ENCODE data around the gene LAMP5. TPM values are rescaled to one million over a fixed set of nuclear protein-coding genes. Genes with fewer than 3 reads are reported as not detected.

Gene LAMP5
- total RNA-seq, 3 donors from 2014 or later, result 0.33 to 0.88 TPM; not detected in 1

DNA sequence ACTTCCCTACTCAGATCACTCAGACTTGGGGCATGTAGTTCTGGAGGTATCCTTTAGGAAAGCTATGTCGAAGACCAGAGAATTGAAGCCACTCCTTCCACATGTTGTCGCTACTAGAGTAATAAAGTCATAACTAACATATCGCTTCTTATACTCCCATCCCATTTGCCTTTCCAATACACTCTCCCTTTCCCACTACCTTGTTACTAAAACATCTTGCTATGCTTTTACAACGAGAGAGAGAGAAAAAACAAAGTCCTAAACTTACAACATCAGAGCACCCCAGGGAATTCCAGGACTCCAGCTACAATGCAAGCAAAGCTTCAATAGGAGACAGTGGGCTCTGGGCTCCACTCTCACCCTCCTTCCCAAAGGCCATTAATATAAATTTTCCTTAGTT lies 5.1 kb upstream of the LAMP5 start:
- Histone ChIP-seq H3K4me1 (no peaks in the 10 kb centered on the region), H3K27ac (no peak overlapping the region), H3K4me3 (no peak overlapping the region), H3K27me3 (peaks cover 0 to 41% of the 10 kb centered on the region in 2 donors), H3K36me3 (no peaks in the 10 kb centered on the region), H3K9me3 (no peaks in the 10 kb centered on the region)
- no peak for DNase-seq (ENCODE audit: low spot score in 2 of 2)
- intact Hi-C loops (cut with DNase I; ENCODE audit: low total_unique reads), result no loop called here
- TF ChIP-seq, protein P1, sequence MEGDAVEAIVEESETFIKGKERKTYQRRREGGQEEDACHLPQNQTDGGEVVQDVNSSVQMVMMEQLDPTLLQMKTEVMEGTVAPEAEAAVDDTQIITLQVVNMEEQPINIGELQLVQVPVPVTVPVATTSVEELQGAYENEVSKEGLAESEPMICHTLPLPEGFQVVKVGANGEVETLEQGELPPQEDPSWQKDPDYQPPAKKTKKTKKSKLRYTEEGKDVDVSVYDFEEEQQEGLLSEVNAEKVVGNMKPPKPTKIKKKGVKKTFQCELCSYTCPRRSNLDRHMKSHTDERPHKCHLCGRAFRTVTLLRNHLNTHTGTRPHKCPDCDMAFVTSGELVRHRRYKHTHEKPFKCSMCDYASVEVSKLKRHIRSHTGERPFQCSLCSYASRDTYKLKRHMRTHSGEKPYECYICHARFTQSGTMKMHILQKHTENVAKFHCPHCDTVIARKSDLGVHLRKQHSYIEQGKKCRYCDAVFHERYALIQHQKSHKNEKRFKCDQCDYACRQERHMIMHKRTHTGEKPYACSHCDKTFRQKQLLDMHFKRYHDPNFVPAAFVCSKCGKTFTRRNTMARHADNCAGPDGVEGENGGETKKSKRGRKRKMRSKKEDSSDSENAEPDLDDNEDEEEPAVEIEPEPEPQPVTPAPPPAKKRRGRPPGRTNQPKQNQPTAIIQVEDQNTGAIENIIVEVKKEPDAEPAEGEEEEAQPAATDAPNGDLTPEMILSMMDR (IDR thresholded peaks at IDR 0.05), result no peak
- TF ChIP-seq POLR2AphosphoS5 (IDR thresholded peaks at IDR 0.05), result no peak
- no peak for TF ChIP-seq POLR2A (IDR thresholded peaks at IDR 0.05)

DNA sequence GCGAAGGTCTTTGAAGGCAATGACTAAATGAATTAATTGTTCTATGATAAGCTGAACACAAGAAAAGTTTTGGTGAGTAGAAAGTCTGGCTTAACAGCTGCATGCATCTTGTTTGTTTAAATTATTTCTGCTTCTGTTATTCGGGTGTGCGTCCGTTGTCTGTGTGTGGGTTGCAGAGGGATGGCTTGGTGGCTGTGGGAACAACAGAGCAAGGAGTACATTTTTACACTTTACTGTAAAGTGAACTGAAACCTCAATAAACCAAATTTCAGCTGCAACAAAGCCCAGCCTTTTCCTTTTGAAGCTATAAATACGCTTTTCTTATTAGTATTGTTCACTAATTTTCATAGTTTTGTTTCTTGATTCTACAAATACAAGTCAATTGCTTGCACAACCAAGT lies 3.5 kb upstream of the LAMP5 start:
- peaks cover 0 to 52% of the 10 kb centered on the region in 2 donors for H3K27me3 ChIP-seq
- no peak overlapping the region for H3K27ac ChIP-seq
- no peaks in the 10 kb centered on the region for H3K9me3 ChIP-seq
- H3K4me1 ChIP-seq, result no peaks in the 10 kb centered on the region
- TF ChIP-seq, protein P1 (IDR thresholded peaks at IDR 0.05), result no peak
- TF ChIP-seq POLR2AphosphoS5 (IDR thresholded peaks at IDR 0.05) (no peak), POLR2A (IDR thresholded peaks at IDR 0.05) (no peak)
- H3K4me3 ChIP-seq, result no peak overlapping the region
- no peak for DNase-seq (ENCODE audit: low spot score in 2 of 2)
- intact Hi-C loops (cut with DNase I; ENCODE audit: low total_unique reads), result no loop called here
- H3K36me3 ChIP-seq, result no peaks in the 10 kb centered on the region

DNA sequence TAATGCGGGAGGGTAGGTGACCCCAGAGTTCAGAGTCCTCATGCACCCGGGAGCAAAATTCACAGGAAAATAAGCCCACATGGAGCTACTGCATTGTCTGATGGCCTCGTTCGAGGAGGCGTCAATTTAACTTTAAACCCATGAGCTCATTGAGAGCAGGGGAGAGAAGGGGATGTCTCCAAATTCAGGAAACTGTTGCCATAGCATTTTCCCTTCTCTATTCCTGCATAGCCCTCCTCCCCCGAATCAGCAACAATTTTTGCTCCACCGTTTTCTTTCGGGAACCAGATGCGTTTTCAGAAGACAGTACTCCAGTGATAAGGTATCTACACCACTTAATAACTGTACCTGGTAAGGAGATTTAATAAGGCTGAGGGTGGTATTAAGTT lies 324 bp upstream of the LAMP5 start:
- intact Hi-C loops (cut with DNase I; ENCODE audit: low total_unique reads), result no loop called here
- Histone ChIP-seq H3K27me3 (peaks cover 0 to 25% of the 10 kb centered on the region in 2 donors), H3K27ac (no peak overlapping the region), H3K36me3 (no peaks in the 10 kb centered on the region), H3K4me1 (no peaks in the 10 kb centered on the region), H3K4me3 (no peak overlapping the region), H3K9me3 (no peaks in the 10 kb centered on the region)
- no peak for DNase-seq (ENCODE audit: low spot score in 2 of 2)
- no peak for TF ChIP-seq POLR2AphosphoS5 (IDR thresholded peaks at IDR 0.05)
- no peak for TF ChIP-seq POLR2A (IDR thresholded peaks at IDR 0.05)
- TF ChIP-seq, protein P1 (IDR thresholded peaks at IDR 0.05), result no peak

DNA sequence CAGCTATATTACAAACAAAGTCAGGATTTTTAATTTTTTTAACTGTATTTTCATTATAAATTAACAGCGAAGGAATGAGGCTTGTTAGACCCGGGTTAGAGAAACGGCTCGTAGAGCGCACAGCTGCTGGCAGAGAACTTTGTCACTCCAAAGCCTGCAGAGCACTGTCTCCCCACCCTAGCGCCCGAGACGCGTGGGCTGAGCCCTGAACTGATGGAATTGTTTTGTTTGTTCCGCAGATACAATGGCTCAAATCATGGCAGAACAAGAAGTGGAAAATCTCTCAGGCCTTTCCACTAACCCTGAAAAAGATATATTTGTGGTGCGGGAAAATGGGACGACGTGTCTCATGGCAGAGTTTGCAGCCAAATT lies 810 bp downstream of the LAMP5 start:
- Histone ChIP-seq H3K27ac (no peak overlapping the region), H3K4me3 (peak overlapping the region in 2 of 3 donors; percentile 41 to 63), H3K36me3 (no peaks in the 10 kb centered on the region), H3K4me1 (no peaks in the 10 kb centered on the region), H3K9me3 (no peaks in the 10 kb centered on the region), H3K27me3 (peaks cover 0 to 20% of the 10 kb centered on the region in 2 donors)
- TF ChIP-seq POLR2AphosphoS5 (IDR thresholded peaks at IDR 0.05) (no peak), POLR2A (IDR thresholded peaks at IDR 0.05) (no peak)
- TF ChIP-seq, protein P1 (IDR thresholded peaks at IDR 0.05), result no peak
- intact Hi-C loops (cut with DNase I; ENCODE audit: low total_unique reads), result no loop called here
- no peak for DNase-seq (ENCODE audit: low spot score in 2 of 2)

DNA sequence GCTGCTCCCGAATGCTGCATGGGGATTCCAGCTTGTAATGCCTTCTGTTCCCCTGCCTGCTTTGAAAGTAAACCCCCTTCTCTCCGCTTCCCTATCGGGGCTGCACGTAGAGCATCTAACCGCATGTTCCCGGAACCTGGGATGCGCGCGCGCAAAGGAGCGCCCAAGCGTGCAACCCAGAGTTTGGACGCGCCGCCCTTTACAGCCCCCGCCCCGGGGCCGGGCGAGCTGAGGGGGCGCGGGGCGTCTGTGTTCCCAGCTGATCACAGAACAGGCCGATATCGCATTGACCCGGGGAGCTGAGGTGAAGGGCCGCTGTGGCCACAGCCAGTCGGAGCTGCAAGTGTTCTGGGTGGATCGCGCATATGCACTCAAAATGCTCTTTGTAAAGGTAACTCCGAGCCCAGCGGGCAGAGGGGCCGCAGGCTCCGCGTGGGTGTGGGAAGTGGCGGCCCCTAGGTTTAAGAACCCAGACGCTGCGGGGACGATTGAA lies 1.4 kb downstream of the LAMP5 start:
- peaks cover 0 to 20% of the 10 kb centered on the region in 2 donors for H3K27me3 ChIP-seq
- no peaks in the 10 kb centered on the region for H3K36me3 ChIP-seq
- H3K4me3 ChIP-seq, result peak overlapping the region in 2 of 3 donors; percentile 41 to 63
- TF ChIP-seq, protein P1 (IDR thresholded peaks at IDR 0.05), result no peak
- TF ChIP-seq POLR2AphosphoS5 (IDR thresholded peaks at IDR 0.05) (no peak), POLR2A (IDR thresholded peaks at IDR 0.05) (no peak)
- intact Hi-C loops (cut with DNase I; ENCODE audit: low total_unique reads), result no loop called here
- no peak overlapping the region for H3K27ac ChIP-seq
- no peaks in the 10 kb centered on the region for H3K9me3 ChIP-seq
- no peaks in the 10 kb centered on the region for H3K4me1 ChIP-seq
- DNase-seq (ENCODE audit: low spot score in 2 of 2), result no peak
